ENCODE data around the gene CCDC68. TPM values are rescaled to one million over a fixed set of nuclear protein-coding genes. Genes with fewer than 3 reads are reported as not detected.

The CCDC68 gene
- total RNA-seq, 1 donor from 2014 or later: 2.7 TPM

DNA sequence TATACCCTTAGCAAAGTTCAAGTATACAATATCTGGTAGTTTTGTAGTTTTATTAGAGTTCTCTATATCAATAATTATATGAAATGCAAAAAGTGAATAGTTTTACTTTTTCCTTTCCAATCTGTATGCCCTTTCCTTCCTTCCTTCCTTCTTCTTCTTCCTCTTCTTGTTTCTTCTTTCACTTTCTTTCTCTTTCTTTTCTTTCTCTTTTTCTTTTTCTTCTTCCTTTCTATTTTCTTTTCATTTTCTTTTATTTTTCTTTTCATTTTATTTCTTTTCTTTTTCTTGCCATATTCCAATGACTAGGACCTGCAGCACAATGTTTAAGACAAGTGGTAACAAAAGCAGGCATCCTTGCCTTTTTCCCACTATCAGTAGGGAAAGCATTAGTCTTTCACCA is 59.8 kb downstream of the CCDC68 start:
- DNase-seq (ENCODE audit: low read depth): no peak
- TF ChIP-seq, protein P1, sequence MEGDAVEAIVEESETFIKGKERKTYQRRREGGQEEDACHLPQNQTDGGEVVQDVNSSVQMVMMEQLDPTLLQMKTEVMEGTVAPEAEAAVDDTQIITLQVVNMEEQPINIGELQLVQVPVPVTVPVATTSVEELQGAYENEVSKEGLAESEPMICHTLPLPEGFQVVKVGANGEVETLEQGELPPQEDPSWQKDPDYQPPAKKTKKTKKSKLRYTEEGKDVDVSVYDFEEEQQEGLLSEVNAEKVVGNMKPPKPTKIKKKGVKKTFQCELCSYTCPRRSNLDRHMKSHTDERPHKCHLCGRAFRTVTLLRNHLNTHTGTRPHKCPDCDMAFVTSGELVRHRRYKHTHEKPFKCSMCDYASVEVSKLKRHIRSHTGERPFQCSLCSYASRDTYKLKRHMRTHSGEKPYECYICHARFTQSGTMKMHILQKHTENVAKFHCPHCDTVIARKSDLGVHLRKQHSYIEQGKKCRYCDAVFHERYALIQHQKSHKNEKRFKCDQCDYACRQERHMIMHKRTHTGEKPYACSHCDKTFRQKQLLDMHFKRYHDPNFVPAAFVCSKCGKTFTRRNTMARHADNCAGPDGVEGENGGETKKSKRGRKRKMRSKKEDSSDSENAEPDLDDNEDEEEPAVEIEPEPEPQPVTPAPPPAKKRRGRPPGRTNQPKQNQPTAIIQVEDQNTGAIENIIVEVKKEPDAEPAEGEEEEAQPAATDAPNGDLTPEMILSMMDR (conservative IDR thresholded peaks at IDR 0.05; ENCODE audit: low read depth, low read length): no peak
- H3K4me3 ChIP-seq (ENCODE audit: low read depth, low read length): no peak overlapping the region

DNA sequence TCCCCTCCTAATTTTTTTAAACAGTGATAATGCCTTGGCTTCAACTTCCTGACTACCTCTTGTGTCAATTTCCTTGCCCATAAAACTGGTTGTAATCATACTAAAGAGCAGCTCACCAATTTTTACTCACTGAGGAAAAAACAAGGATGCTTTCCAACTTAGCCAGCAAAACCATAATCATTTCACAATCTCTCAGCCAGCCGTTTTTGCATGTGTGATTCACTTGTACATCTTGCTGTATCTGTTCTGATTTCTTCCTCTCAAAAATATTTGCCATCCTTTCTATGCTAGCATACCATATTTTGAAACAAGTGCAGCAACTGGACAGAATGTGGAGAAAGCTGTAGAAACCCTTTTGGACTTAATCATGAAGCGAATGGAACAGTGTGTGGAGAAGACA is 70.3 kb downstream of the CCDC68 start:
- no peak overlapping the region for H3K4me3 ChIP-seq (ENCODE audit: low read depth, low read length)
- DNase-seq (ENCODE audit: low read depth): no peak
- TF ChIP-seq, protein P1 (conservative IDR thresholded peaks at IDR 0.05; ENCODE audit: low read depth, low read length): no peak

DNA sequence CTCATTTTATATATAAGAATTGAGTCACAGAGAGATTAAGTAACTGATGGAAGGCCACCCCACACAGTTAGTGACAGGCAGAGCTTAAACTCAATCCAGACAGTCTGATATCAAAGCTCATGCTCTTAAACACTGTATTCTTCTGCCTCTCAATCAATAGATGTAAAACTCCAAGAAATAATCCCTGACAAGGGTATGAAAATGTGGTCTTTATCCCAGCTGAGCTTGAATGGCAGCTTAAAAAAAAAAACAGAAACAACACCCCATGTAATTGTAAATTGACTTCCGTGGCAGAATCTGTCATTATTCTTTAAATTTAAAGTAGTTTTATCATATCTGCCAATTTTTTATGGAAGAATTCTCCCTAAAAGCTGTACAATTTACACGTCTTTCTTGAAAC is 70.9 kb downstream of the CCDC68 start:
- TF ChIP-seq, protein P1 (conservative IDR thresholded peaks at IDR 0.05; ENCODE audit: low read depth, low read length): no peak

DNA sequence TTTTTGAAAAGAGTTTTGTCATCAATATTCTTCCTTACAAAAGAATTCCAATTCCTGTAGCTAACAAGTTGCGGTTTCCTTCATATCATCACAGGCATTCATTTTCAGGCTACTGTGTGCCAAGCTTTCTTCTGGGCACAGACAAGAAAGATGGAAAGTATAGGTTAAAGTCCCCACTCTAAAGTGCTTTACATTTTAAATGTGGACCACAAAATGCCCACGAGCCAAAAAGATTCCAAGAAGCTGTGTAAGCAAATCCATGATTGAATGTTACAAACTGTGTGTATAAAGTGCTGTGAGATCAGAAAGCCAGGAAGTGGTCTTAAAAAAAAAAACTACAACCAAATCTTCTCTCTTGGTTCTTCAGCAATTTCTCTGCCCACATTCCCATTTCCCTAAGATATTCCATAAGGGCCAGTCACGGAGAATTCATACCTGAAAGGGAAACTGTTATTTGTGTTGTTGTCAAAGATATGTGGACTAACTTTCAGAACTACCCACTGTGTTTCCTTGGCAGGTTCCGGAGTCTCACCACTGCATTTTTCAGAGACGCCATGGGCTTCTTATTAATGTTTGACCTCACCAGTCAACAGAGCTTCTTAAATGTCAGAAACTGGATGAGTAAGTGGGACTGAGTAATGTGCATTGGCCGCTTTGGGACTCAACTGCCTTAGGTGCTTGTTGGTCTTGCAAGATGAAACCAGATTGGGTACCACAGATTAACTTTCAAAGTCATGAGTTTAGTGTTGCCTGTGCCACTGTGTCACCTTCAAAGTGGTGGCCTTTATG is 75.3 kb downstream of the CCDC68 start:
- TF ChIP-seq, protein P1 (conservative IDR thresholded peaks at IDR 0.05; ENCODE audit: low read depth, low read length): no peak
- DNase-seq (ENCODE audit: low read depth): no peak
- no peak overlapping the region for H3K4me3 ChIP-seq (ENCODE audit: low read depth, low read length)

More for the DNA sequence above, 70.9 kb downstream of the CCDC68 start:
- no peak for DNase-seq (ENCODE audit: low read depth)
- H3K4me3 ChIP-seq (ENCODE audit: low read depth, low read length): no peak overlapping the region

DNA sequence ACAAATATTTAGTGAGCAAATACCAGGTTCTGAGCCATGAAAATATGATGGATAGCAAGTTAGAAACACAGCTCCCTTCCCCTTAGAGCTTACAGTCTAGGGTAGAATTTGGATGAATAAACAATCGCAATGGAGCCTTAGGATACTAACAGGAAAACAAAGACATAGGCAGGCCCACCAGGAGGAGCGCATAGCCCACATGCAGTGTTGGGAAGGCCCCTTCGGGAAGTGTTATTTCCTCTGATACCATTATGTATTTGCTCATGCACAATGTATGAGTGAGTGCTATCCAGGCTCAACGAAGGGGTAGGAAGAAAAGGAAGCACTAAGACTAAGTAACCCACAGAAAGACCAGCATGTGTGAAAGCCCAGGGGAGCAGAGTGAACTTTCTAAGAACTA is 76.9 kb downstream of the CCDC68 start:
- H3K4me3 ChIP-seq (ENCODE audit: low read depth, low read length): no peak overlapping the region

DNA sequence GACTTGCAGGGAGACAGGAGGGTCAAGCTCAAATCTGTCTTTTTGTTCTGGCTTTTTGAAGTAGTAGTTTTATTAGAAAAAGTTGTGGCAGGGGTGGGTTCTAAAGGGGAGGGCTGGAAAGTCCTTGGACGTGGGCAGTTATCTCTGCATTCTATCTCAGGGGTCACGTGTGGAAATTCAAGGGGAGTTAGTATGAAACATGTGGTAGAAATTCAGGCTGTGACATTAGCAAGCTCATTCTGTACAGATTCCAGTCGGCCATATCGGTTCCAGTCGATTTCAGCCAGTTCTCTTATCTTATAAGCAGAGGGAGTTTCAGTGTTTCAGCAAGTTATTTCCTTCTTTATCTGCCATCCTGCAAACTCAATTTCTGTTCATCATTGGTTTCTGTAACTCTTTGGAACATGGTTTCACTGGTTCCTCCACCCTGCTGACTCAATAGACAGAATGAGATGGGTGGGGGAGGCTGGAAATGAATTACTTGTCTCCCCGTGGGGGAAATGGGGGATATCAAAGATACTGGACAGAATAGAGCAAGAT is 78.0 kb downstream of the CCDC68 start:
- TF ChIP-seq, protein P1 (conservative IDR thresholded peaks at IDR 0.05; ENCODE audit: low read depth, low read length): no peak
- no peak for DNase-seq (ENCODE audit: low read depth)
- H3K4me3 ChIP-seq (ENCODE audit: low read depth, low read length): no peak overlapping the region

More for the DNA sequence above, 76.9 kb downstream of the CCDC68 start:
- TF ChIP-seq, protein P1 (conservative IDR thresholded peaks at IDR 0.05; ENCODE audit: low read depth, low read length): no peak
- DNase-seq (ENCODE audit: low read depth): no peak
